HG02870 (cell line): ENCODE results near the gene RSPRY1.

Experiments used
- ATAC-seq: cut with Tn5 transposase; IDR thresholded peaks from one replicate; pipeline ENCODE4 v1.9.1; 2021; ENCODE audit warnings: mild to moderate bottlenecking, moderate library complexity; ENCODE audit not compliant: unreplicated experiment

The RSPRY1 gene

DNA sequence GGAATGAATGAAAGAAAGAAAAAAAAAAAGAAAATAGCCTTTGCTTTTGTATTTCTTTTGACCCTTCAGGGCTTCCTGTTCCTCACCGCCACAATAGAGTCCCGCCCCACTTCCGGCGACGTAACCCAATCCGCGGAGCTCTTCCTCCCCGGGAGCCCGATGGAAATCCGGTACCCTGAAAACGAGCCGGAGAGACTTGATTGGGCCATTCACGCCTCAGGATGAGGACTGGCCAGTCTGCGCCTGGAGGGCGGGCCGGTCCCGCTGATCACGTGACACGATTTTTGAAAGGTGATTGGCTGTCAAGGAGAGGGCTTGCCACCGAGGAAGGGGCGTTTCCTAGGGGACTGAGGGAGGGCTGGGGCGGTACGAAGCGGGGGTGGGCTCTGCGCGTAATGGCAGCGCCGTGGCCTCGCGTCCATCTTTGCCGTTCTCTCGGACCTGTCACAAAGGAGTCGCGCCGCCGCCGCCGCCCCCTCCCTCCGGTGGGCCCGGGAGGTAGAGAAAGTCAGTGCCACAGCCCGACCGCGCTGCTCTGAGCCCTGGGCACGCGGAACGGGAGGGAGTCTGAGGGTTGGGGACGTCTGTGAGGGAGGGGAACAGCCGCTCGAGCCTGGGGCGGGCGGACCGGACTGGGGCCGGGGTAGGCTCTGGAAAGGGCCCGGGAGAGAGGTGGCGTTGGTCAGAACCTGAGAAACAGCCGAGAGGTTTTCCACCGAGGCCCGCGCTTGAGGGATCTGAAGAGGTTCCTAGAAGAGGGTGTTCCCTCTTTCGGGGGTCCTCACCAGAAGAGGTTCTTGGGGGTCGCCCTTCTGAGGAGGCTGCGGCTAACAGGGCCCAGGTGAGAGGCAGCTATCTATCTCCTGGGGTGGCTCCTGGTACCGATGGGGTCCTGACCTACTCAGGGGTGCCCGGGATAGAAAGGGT is at the start of gene RSPRY1, which contains the start of gene PSME3IP1:
Gene RSPRY1, plus strand, starts transcription at position 385 of the 927 bp plus-strand sequence. CDS start 18,330 bp downstream, outside the sequence.
Gene PSME3IP1, minus strand, starts transcription at position 95 of the 927 bp plus-strand sequence. CDS start 12,185 bp downstream, outside the sequence.
- ATAC-seq: peak; percentile 89

GRCh38 chr16:57137043-57137442 is 49.1 kb upstream of the RSPRY1 start:
- ATAC-seq: no peak

DNA sequence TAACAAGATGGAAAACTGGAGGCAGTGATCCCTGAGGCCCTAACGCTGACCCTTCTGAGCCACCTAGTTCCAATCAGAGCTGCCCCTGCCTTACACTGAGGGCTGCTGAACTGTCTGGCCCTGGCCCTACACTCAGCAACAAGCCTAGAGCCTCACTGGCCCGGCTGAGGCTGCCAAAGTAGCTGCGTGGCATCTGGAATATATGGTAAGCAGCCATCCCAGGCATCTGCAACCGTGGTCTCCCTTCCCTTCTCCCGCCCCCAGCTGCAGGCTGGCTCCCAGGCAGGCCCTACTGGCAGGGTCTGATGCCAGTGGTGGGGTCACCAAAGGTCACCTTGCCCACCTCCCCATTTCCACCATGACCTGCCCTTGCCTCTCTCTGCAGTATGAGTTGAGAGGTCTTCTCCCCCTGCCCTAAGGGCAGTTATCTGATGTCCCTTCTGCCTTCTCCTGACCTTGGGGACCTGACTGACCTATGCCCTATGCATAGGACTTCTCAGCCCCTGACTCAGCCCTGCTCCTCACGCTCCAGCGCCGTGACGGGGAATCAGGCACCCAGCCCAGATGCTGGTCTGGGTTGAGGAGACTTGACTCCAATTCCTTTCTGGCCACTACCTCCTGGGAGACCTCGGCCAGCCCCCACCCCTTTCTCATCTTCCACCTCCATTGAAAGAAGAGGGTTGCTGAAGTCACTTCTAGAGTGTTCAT is 48.4 kb upstream of the RSPRY1 start:
- ATAC-seq: no peak

- ATAC-seq: no peak
Observed at GRCh38 chr16:57138281-57138935, 47.7 kb upstream of the RSPRY1 start.

- ATAC-seq: no peak
Observed at GRCh38 chr16:57140931-57141668, 45.0 kb upstream of the RSPRY1 start.

- ATAC-seq: peak; percentile 57
Observed at GRCh38 chr16:57141822-57142631, 44.1 kb upstream of the RSPRY1 start.

DNA sequence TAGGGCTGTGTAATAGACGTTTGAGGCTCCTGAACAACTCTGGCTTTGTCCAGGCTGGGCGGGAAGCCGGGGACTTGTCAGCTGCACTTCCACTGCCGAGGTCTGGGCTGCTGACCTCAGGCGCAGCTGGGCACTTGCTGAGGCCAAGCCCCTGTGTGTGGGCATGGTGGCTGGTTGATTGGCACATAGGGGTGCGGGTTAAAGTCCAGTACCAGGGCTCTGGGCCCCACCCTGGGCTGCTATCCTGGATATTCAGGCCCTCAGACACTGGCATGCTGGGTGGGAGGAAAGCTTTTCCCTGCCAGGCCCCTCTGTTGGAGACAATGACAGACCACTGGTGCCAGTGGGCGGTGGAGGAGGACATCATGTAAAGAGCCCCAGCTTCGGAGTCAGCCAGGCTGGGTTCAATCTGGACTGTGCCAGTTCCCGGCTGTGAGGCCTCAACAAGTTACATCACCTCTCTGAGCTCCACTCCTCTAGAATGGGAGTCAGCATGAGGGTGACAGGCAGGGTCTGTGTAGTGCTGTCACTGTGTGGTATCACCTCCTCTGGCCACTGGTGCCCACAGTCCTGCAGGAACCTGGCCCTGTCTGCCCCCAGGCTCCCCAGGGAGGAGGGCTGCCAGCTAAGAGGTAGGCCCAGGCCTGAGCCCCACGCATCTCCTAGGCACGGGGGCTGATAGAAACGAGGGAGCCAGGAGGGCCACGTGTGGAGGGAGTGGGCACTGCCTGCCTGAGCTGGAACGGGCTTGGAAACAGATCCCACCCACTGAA is 42.8 kb upstream of the RSPRY1 start:
- no peak for ATAC-seq

DNA sequence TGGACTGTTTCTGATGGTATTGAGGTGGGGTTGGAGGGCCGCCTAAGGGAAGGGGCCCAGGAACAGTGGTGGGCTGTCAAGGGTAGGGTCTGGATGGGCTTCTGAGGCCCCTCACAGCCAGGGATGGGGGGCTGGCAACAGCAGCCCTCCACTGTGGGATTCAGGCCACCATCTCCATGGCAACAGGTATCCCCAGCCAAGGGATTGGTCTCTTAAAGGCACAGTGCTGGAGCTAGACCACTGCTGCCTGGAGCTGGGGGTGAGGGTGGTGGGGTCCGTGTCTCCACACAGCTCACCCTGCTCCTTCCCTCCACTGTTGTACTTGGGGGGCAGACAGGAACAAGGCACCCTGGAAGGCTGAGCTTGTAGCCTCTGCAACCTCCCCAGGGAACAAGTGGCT is 42.1 kb upstream of the RSPRY1 start:
- no peak for ATAC-seq

DNA sequence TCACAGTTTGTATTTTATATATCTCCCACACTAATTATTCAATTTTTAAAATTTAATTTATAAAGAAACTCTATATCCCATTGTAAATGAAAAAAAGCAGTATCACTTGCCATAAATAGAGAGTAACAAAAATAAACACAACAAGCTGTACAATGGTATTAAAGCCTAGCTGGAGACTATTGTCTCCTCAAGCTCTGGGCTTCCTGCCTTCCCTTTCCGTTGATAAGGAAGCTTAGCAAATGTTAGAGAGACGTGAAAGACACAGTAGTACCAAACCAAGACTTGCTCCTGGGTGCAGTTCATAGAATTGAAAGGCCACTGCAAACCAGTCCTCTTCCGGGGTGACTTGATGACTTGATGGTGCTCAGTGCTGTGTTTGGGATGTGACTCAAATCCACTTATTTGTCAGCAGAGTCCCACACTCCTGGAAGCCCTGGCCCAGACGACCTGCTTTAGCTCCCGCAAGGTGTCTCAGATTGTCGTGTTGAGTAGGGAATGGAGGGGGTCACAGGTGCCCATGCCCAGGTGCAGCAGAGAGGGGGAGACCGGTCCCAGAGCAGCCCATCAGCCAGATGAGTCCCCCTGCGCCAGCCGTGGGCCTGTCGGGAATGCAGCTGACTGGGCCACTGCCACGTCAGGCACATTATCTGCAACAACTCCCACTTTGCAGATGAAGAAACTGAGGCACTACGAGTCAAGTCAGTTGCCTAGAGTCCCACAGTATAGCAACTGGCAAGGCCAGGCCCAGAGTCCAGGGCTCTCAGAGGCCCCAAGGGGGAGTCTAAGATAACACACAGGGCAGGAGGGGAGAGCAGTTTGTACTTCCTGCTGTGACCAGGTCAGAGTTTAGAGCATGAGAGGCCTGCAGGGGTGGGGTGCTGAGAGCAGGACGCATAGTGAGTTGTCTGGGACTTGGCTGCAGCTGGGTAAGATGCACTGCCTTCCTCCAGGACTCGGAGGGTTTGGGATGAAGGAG is 40.8 kb upstream of the RSPRY1 start:
- no peak for ATAC-seq

DNA sequence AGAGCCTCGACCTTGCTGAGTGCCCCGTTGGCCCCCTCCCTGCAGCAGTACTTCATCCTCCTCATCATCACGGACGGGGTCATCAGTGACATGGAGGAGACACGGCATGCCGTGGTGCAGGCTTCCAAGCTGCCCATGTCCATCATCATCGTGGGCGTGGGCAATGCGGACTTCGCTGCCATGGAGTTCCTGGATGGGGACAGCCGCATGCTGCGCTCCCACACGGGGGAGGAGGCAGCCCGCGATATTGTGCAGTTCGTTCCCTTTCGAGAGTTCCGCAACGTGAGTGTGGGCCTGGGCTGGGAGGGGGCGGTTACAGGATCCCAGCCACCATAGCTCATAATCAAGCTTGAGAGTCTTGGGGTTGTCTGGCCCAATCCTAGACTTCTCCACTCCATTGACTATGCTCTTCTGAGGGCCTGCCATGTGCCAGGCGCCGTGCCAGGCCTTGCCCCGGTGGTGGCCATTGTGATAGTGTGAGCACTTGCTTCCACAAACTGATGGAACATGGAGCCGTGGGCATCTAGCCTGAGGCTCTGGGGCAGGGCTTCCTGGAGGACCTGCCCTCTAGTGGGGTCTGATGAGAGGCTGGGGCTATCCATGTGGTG is 40.0 kb upstream of the RSPRY1 start:
- ATAC-seq: no peak

DNA sequence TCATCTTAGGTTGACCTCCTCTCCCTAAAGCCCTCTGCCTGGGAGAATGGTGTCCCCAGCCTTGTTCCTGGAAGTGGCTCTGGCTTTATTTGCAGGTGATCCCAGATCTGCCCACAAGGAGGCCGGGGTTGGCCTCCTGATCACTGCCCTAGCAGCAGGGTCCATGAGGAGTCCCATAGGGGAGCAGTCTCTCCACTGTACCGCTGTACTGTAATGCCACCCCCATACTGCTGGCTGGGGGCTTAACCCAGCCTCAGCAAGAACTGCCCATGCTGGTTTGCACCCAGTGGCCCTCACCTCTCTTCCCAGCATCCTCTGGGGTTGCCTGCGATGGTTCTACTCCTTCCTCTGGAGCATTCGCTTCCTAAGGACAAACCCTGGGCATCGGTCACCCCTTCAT is 39.4 kb upstream of the RSPRY1 start:
- ATAC-seq: no peak

DNA sequence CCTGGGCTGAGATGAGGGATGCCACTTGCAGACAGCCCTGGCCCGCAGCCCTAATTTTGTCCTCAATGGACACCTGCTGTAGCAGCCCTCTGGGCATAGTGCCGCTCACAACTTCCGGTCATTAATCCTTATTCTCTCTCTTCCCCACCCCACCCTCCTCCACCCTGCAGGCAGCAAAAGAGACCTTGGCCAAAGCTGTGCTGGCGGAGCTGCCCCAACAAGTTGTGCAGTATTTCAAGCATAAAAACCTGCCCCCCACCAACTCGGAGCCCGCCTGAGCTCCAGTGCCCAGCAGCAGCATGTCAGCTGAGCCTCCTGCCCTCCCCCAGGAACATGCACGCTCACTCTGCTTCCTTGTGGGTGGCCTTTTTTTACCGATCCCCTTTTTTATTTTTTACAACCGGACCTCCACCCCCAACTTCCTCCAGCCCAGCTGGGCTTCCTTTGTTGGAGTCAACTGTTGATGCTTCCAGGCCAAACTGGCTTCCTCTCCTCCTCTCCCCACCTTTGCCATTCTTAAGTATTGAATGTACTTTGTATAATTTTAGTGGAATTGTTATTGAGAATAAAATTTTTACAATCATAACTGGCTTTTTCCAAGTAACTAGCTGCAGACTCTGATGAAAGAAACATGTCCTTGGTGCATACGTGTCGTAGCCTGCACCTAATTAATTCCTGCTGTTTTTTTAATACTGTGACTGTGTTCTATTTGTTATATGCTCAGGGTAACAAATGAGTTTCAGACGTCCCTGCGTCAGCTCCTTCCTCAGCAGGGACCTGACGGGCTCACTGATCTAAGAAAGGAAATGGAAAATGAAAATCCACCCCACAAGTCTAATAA is 38.5 kb upstream of the RSPRY1 start:
- ATAC-seq: no peak

GRCh38 chr16:57148481-57148880 is 37.6 kb upstream of the RSPRY1 start:
- no peak for ATAC-seq

DNA sequence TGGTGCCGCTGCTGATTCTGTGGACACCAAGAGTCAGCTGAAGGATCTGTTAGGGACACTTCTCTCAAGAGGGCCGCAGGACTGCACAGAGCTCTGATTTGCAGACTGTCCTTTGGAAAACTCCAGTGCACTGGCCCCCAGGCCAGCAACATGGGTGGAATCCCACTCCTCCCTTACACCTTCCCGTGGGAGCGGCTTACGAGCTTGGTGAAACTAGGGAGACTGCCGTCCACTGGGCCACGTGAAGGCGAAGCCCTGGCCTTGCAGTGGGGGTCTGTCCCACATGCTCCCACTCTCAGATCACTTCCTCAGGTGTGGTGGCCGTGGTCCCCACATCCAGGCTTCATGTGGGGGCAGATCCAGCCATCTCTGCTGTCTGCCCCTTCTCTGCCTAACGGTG is 36.7 kb upstream of the RSPRY1 start:
- no peak for ATAC-seq

DNA sequence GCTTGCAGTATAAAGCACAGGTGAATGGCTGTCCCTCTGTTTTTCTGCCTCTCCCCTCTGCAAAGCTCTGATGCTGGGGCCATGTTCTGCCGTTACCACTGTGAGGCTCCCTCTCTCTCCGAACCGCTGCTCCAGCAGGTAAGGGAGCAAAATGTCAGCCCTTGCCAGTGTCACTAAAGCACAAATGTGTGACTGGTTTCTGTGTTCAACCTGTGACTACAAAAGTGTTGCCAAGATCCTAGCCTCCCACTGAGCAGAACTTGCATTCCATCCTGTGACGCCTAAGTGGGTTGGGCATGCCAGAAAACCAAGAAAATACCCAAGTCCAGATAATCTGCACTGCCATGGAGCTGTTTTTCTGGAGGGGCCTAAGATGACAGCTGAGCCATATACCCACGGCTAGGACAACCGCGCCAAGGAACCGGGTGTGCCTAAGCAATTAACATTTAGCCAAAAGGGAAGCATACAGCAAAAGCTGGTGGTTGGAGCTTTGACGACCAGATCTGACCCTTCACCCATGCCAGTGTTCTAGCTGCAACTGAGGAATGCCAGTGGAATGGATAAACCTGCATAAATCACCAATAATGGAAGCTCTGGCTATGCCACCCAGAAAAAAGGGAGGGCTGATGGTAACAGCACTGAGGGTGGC is 35.3 kb upstream of the RSPRY1 start:
- no peak for ATAC-seq

GRCh38 chr16:57151369-57151768 is 34.8 kb upstream of the RSPRY1 start:
- no peak for ATAC-seq
